ENCODE data around the gene RANBP9.

The RANBP9 gene

GRCh38 chr6:13710552-13711323, 897 bp downstream of the RANBP9 start:
- peak in 1 of 2 donors; percentile 14 for DNase-seq (ENCODE audit: low read depth in 2 of 2)

- DNase-seq (ENCODE audit: low read depth in 2 of 2): no peak
Observed at GRCh38 chr6:13709689-13710551, 1.7 kb downstream of the RANBP9 start.

DNA sequence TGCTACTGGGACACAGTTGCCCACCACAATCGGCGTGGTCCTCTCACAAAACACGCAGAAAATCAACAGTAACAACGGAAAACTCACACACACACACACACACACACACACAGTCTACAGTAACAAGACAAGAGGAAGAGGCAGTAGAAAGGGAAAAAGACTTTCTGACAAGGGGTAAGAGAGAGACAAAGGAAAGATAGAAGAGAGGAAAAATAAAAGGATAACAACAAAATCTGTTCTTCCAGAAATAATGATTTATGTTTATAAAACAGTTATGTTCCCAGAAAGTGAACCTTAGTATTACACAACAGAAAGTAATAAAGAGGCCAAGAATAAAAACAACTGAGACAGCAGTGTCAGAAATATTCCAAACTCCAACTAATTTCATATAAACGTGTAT, 2.9 kb downstream of the RANBP9 start:
- DNase-seq (ENCODE audit: low read depth in 2 of 2): no peak

DNA sequence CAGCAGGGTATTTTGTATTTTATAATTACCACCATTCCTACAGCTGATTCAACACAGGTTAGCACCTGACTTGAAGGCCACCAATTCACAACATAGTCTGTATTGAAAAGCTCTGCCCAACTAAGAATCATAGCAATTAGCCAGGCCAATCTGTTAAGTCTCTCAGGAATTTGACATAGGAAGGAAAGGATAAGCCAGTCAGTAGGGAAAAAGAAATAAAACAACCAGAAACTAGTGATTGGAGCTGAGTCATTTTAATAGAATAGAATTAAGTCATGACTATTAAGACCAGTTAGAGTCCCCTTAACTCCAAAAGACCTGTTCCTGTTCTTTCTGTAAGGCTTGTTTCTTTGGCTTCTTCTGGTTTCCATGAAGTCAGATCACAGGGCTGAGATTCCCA, 8.1 kb downstream of the RANBP9 start:
- DNase-seq (ENCODE audit: low read depth in 2 of 2): no peak

DNA sequence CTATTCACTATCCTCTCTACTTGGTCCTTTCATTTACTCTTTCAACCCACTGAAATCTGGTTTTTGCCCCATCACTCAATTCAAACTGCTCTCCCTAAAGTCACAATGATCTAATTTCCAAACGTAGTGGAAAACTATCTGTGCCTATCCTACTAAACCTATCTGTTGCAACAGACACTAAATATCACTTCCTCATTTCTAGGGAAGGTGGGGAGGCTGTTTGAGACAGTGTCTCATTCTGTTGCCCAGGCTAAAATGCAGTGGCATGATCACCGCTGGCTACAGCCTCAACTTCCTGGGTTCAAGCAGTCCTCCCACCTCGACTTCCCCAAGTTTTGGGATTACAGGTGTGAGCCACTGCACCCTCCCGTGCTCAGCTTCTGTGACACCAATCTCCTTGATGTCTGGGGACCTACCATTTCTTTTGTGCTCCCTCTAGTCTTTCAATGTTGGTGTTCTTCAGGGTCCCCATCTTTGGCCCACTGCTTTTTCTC, 8.8 kb downstream of the RANBP9 start:
- DNase-seq (ENCODE audit: low read depth in 2 of 2): no peak

DNA sequence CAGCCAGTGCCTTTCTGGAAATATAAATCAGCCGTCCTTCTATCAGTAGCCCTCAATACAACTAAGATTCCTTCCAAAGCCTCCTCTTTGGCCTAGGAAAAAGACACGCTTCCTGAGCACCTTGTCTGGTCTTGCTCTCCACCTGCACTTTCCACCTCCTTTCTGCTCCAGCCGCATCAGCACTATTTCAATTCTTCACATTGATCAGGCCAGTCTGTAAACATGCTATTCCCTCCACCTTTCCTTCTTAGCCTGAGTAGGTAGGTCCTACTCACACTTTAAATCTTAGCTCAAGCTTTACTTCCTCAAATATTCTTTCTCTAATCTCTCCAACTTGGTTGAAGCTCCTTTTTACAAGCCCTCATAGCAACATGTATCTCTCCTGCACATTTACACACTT, 11.4 kb downstream of the RANBP9 start:
- DNase-seq (ENCODE audit: low read depth in 2 of 2): no peak

DNA sequence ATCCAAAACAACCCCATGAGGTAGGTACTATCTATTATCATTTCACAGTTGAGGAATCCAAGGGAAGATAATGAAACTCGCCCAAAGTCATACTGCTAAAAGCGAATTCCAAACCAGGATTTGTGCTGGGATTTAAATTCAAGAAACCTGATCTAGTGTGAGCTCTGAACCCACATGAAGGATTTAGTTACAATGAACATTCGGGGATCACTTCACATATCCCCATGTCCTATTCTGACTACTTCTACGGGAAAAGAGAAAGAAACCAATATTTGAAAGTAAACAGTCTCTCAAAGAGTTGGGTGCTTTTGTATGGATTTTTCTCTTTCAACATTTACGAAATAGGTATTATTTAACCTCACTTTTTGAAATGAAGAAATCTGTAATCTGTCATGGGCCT, 12.9 kb downstream of the RANBP9 start:
- no peak for DNase-seq (ENCODE audit: low read depth in 2 of 2)

- no peak for DNase-seq (ENCODE audit: low read depth in 2 of 2)
Observed at GRCh38 chr6:13697857-13698256, 13.8 kb downstream of the RANBP9 start.

DNA sequence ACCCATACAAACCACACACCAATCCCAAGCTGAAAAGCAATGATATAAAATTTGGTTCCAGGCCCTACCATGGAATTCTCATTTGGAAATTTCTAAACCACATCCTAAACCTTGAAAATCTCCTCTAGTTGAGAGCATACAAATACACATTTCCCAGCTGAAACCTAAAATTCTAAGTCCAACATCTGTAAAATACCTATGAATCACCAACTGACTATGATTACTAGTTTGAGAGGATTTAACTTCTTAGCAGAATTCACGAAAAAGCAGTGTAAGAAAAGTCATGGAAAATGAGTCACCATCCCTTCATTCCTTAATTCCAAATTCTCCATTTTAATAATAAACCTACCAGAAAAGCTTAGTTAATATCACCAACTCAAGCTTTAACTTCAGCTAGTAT, 15.4 kb downstream of the RANBP9 start:
- no peak for DNase-seq (ENCODE audit: low read depth in 2 of 2)

DNA sequence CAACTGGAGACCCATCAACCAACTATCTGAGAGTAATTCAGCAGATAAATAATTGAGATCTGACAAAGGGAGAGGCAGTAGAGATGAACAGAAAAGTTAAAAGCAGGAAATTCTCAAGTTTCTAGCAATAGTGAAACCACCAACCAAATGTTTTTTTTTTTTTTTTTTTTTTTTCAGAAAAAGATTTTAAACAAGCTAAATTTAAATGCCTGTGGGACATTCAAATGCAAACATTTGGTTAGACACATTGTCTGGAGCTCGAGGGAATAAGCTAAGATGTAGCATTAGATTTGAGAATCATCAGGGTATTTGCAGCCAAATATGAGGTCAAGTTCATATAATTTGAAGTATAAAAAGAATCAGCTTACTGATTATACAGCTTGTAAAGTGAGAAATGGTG, 16.4 kb downstream of the RANBP9 start:
- DNase-seq (ENCODE audit: low read depth in 2 of 2): no peak

GRCh38 chr6:13694562-13694961, 17.1 kb downstream of the RANBP9 start:
- DNase-seq (ENCODE audit: low read depth in 2 of 2): no peak

- DNase-seq (ENCODE audit: low read depth in 2 of 2): no peak
Observed at GRCh38 chr6:13689511-13690256, 22.0 kb downstream of the RANBP9 start.

- no peak for DNase-seq (ENCODE audit: low read depth in 2 of 2)
Observed at GRCh38 chr6:13688692-13689196, 22.9 kb downstream of the RANBP9 start.

DNA sequence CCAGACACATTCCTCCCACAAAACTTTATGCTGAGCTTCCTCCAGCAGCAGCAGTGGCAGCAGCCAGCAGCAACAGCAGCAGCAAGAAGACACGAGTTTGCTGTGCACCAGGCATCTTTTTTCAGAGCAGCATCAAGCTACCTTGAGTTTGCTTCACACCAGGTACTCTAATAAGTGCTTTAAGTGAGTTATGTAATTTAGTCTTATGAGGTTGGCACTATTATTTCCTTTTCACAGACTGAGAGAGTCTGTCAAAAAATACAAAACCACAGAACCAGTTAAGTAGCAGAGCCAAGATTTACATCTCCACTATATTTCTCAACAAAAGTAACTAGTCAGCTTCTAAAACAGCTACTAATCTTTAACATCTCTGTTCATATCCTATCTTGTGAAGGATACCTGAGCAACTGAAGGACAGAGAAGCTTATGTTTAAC, 23.7 kb downstream of the RANBP9 start:
- no peak for DNase-seq (ENCODE audit: low read depth in 2 of 2)

- DNase-seq (ENCODE audit: low read depth in 2 of 2): no peak
Observed at GRCh38 chr6:13684855-13685254, 26.8 kb downstream of the RANBP9 start.

GRCh38 chr6:13683038-13683437, 28.6 kb downstream of the RANBP9 start:
- DNase-seq (ENCODE audit: low read depth in 2 of 2): no peak

DNA sequence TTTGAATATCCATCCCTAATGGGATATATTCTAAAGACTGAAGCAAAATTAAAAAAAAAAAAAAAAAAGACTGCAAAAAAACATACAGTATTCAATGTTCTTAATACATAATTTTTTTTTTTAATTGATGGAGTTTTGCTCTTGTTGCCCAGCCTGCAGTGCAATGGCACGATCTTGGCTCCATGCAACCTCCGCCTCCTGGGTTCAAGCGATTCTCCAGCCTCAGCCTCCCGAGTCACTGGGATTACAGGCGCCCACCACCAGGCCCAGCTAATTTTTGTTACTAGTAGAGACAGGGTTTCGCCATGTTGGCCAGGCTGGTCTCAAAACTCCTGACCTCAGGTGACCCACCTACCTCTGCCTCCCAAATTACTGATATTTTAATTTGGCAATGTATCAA, 29.3 kb downstream of the RANBP9 start:
- DNase-seq (ENCODE audit: low read depth in 2 of 2): no peak

GRCh38 chr6:13681305-13682061, 30.2 kb downstream of the RANBP9 start:
- no peak for DNase-seq (ENCODE audit: low read depth in 2 of 2)

DNA sequence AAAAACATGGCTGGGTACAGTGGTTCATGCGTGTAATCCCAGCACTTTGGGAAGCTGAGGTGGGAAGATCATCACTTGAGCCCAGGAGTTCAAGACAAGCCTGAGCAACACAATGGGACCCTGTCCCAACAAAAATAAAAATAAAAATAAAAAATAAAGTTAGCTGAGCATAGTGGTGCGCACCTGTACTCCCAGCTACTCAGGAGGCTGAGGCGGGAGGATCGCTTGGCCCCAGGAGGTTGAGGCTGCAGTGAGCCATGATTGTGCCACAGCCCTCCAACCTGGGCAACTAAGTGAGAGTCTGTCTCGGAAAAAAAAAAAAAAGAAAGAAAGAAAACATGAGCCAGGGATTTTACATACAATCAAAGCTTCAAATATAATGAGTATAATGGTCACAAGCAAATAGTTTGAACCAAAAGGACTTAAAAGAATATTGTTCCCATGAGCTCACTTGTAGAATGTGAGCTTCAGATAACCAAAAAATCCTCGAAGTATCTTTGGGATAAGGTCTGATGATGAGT, 31.1 kb downstream of the RANBP9 start:
- DNase-seq (ENCODE audit: low read depth in 2 of 2): no peak

DNA sequence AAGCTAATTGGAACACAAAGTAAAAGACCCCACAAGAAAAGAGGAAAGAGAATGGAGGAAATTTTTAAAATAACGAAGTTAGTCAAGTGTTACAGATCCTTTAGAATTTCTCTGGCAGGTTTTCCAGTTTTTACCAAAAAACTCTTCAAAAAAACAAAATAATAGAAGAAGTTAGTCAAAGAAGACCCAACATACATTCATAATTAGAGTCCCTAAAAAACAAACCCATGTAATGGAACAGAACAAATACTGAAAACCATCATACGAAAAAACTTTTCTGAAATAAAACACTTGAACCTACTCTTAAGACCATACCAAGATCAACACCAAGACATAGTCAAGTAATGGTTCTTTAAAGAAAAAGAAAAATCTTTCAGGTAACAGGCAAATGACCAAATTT, 31.6 kb downstream of the RANBP9 start:
- DNase-seq (ENCODE audit: low read depth in 2 of 2): no peak
